Esophagus muscularis mucosa (tissue), 4 donors: ENCODE measurements around the gene C7orf25.

Experiments
- CTCF ChIP-seq, 3 experiments: fragments of 200-600 bp in 2 of 3; fragments of 450-650 bp in 1 of 3; sonication (generic) in 2 of 3; IDR thresholded peaks; one replicate each; pipeline ENCODE4 v1.5.1; 2017 to 2019; ENCODE audit warnings: antibody characterized with exemption in 3 of 3, mild to moderate bottlenecking in 2 of 3, moderate library complexity in 1 of 3
- EP300 ChIP-seq: sonication (generic); formaldehyde crosslinking; IDR thresholded peaks from one replicate; pipeline ENCODE4 v1.6.1; 2017; ENCODE audit warnings: antibody characterized with exemption
- POLR2A ChIP-seq: fragments of 450-650 bp; IDR thresholded peaks from one replicate; pipeline ENCODE4 v1.6.1; 2017; ENCODE audit warnings: antibody characterized with exemption, moderate library complexity, mild to moderate bottlenecking, low read depth
- POLR2AphosphoS5 ChIP-seq, 2 donors: sonication (generic); formaldehyde crosslinking; IDR thresholded peaks; one replicate each; pipeline ENCODE4 v1.6.1; 2017; ENCODE audit warnings: antibody characterized with exemption in 2 of 2

- TF ChIP-seq CTCF (IDR thresholded peaks at IDR 0.05) (no peak), POLR2AphosphoS5 (IDR thresholded peaks at IDR 0.05) (no peak), POLR2A (no peak), EP300 (no peak)
Measured at GRCh38 chr7:42959549-42959948, 47.7 kb upstream of the C7orf25 start.
